GM18519 (cell line): ENCODE data around the gene TMCO6.
"Not testable (repeated sequence)": the region's sequence is repeated elsewhere in the genome, so short reads cannot be mapped to it uniquely, and the experiment has no call there.

Source experiments
- ATAC-seq: cut with Tn5 transposase; IDR thresholded peaks from one replicate; pipeline ENCODE4 v1.9.1; 2021; ENCODE audit warnings: mild to moderate bottlenecking, moderate library complexity; ENCODE audit not compliant: unreplicated experiment, low FRiP score

Gene TMCO6

DNA sequence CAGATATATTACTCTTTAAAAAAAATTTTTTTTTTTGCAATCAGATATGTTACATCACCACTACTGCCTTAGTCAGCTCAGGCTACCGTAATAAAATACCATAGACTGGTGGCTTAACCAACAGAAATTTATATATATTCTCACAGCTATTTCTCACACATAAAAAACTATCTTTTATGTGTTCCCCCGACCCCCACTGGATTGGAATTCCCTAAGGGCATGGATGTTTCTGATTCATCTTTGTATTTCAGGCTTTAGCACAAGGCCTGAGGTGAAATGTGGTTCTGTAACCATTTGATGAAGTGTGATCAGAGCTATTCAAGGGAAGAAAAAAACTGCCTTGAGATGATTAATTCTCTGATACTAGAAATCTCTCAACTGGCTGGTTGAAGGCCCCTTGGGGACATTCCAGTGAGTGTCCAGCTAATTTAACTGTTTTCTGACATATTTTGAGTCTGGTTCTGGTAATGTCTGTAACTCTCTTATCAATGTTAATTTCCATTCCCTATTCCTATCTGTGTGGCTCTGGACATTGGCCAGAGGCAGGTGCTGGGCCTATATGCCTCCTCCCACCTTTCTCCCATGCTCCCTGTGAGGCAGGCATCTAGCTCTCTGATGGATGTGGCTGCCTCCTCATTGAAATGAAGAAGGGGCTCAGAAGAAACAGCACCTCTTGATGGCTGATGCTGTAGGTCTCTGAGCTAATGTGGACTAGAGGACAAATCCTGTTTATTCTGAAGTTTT is 8.8 kb upstream of the TMCO6 start:
- no peak for ATAC-seq

- no peak for ATAC-seq
Observed at GRCh38 chr5:140631036-140631417, 8.2 kb upstream of the TMCO6 start.

- peak; percentile 11 for ATAC-seq
Observed at GRCh38 chr5:140631831-140632365, 7.4 kb upstream of the TMCO6 start.

DNA sequence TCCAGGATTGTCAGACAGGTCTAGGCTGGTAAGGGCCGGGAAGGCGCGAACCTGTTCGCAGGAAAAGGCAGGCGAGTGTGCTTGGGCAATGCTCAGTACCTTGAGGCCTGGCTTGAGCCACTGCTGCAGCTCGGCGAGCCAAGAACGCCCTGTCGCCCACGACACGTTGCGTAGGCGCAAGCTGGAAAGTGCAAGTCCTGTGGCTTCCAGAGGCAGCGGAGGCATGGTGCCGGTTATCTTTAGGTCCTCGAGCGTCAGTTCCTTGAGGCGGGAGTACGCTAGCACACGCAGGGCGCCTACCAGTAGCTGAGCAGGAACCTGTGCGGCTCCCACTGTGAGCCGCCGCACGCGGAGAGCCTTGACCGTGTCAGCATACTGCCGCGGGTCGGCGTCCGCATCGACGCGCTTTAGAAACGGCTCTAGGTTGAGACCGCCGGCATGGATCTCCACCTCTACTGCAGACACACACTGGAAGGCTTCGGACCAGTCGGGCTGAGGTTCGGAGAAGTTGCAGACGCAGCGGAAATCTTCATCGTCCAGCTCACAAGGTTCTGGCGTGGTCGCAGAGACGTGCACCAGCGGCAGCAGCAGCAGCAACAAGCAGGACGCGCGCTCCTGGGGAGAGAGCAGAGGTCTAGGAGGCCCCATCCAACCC is 6.8 kb upstream of the TMCO6 start:
- ATAC-seq, result peak; percentile 45

GRCh38 chr5:140633021-140633471 is 6.2 kb upstream of the TMCO6 start, which contains the start of gene CD14:
TSS of gene CD14 (minus strand) at chr5:140633175. CDS start at chr5:140633071, 104 bp downstream.
- no peak for ATAC-seq

- ATAC-seq, result no peak
Observed at GRCh38 chr5:140633501-140633900, 5.8 kb upstream of the TMCO6 start.

GRCh38 chr5:140634103-140634502 is 5.1 kb upstream of the TMCO6 start:
- no peak for ATAC-seq

DNA sequence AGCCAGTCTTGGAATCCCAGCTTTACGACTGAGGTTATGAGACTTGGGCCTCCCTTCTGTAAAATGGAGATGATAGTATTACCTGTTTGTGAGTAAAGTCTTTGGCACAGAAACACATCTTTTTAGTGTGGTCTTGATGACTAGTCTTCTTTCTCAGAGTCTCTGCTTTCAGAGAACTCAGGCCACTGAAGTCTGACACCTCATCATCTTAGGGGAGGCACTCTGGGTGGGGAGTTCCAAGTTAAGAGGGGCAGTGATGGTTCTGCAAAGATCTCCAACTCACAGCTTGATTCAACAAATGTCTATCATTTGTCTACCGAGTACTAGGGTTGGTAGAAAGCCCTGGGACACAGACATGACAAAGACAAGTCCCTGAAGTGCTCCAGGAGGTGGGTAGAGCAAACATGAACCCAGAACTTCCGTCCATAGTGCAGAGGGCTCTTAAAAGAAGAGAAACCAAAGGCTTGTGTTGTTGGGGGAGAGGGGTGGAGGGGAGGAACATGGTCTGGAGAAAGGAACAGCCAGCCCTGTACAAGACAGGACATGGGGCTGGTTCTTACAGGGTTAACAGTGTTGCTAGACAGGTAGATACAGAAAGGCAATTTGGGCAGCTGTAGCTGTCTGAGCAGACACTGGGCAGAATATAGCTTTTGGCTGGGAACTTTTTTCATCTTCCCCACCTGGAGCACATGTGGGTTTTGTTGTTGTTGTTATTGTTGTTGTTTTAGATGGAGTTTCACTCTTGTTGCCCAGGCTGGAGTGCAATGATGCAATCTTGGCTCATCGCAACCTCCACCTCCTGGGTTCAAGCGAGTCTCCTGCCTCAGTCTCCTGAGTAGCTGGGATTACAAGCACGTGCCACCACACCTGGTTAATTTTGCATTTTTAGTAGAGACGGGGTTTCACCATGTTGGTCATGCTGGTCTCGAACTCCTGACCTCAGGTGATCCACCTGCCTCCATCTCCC is 3.7 kb upstream of the TMCO6 start:
- no peak for ATAC-seq

- no peak for ATAC-seq
Observed at GRCh38 chr5:140637371-140638100, 1.7 kb upstream of the TMCO6 start.

- not testable (repeated sequence) for ATAC-seq
Observed at GRCh38 chr5:140638898-140639147, 428 bp upstream of the TMCO6 start.

- no peak for ATAC-seq
Observed at GRCh38 chr5:140641716-140642115, 2.5 kb downstream of the TMCO6 start.

DNA sequence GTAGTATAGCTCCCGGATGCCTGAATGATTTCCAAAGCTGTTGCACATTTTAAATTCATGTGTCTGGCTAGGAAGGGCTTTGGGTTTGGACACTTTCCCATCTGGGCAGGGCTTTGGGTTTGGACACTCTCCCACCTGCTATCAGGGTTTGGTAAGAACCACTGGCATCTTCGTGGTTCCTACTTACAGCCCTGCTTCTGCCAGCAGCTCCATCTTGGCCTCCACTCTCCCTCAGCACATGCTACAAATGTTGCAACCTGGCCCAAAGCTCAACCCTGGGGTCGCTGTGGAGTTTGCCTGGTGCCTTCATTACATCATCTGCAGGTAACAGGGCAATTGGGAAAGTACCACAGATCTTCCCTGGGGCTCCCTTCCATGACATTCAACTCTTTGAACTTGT is 3.5 kb downstream of the TMCO6 start:
- ATAC-seq, result no peak

DNA sequence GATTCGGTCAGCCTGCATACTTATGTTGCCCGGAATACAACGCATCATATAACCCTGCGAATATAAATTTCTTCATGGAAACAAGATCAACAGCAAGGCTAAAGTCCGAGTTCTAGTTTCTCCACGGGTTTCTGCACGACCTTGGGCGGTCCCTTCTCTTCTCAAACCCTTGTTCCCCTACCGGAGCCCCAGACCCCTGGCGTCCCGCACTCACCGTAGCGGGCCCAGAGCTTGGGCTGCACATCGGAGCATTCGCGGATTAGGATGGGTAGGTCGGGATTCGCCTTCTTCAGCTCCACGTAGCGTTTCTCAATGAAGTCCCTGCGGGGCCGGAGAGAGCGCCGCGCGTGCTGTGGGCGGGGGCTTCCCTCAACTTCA is 7.8 kb downstream of the TMCO6 start:
- peak; percentile 8 for ATAC-seq

DNA sequence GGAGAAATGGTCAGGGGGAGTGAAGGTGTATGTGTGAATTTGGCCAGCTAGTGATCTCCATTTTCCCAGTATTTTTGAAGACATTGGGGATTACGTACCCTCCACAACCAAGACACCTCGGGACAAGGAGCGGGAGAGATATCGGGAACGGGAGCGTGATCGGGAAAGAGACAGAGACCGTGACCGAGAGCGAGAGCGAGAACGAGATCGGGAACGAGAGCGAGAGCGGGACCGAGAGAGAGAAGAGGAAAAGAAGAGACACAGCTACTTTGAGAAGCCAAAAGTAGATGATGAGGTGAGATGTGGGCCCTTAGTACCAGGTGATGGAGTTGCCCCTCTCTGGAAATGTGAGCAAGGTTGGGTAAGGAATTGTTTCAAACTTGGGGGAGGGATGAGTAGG is 19.6 kb downstream of the TMCO6 start:
- no peak for ATAC-seq

GRCh38 chr5:140660371-140660770 is 21.1 kb downstream of the TMCO6 start:
- ATAC-seq, result not testable (repeated sequence)

DNA sequence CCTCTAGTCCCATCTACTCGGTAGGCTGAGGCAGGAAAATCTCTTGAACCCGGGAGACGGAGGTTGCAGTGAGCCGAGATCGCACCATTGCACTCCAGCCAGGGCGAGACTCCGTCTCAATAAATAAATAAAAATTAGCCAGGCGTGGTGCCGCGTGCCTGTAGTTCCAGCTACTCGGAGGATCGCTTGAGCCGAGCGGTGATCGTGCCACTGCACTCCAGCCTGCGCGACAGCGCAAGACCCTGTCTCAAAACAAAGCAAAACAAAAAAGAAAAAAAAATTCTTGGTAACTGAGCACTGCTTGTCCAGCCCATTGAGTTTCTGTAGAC is 24.7 kb downstream of the TMCO6 start:
- no peak for ATAC-seq

DNA sequence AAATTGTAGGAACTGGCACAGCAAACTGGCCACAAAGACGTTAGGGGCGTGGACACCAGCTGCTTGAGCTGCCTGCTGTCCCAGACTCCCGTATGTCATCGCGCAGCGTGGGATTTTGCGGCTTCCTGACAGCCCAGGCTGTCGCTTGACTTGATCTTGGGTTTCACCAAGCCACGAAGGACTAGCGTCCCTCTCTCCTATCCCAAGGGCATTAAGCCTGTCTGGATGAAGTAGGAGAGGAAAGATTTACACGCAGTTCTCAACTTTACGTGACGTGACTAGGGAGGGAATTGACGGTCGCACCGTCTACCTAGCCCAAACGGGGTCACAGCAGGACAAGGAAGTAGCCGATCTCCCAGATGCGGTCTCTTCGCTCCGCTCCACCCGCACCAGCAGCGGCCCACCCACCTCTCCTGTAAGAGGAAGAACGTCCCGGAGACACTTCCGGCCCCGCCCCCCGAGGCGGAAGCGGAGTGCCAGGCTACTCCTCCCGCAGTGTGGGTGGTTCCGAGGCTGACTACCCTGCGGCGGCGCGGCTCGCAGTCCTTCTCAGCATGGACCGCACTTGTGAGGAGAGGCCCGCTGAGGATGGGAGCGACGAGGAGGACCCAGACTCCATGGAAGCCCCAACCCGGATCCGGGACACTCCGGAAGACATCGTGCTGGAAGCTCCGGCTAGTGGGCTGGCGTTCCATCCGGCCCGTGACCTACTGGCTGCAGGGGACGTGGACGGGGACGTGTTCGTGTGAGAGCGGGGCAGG is 25.3 kb downstream of the TMCO6 start, which contains the start of gene WDR55:
WDR55 (plus strand) TSS at position 546 of the 761 bp plus-strand sequence; CDS start at position 555, 9 bp downstream.
- ATAC-seq, result peak; percentile 91

- not testable (repeated sequence) for ATAC-seq
Observed at GRCh38 chr5:140671035-140671434, 31.8 kb downstream of the TMCO6 start.

- no peak for ATAC-seq
Observed at GRCh38 chr5:140671472-140672125, 32.3 kb downstream of the TMCO6 start.
